B cell (primary cell): ENCODE results near the gene LDLRAD3.

ENCODE experiments used
- CTCF ChIP-seq: fragments of 200-600 bp; IDR thresholded peaks from one replicate; pipeline ENCODE4 v1.8.0; 2022; ENCODE audit warnings: antibody characterized with exemption, mild to moderate bottlenecking
- EZH2 ChIP-seq: IDR thresholded peaks from 2 replicates; pipeline ENCODE4 v1.6.1; 2012; ENCODE audit warnings: borderline replicate concordance, low read depth, mild to moderate bottlenecking, moderate library complexity, low read length; ENCODE audit not compliant: insufficient read depth, poor library complexity, severe bottlenecking

- TF ChIP-seq CTCF (no peak), EZH2 (no peak)
These were observed 107.6 kb downstream of the LDLRAD3 start for GRCh38 chr11:36051235-36052144.
